ENCODE measurements around the gene MALSU1. TPM values are rescaled to one million over a fixed set of nuclear protein-coding genes. Genes with fewer than 3 reads are reported as not detected.

Gene MALSU1
- total RNA-seq, 1 donor from 2014 or later: 85.9 TPM

DNA sequence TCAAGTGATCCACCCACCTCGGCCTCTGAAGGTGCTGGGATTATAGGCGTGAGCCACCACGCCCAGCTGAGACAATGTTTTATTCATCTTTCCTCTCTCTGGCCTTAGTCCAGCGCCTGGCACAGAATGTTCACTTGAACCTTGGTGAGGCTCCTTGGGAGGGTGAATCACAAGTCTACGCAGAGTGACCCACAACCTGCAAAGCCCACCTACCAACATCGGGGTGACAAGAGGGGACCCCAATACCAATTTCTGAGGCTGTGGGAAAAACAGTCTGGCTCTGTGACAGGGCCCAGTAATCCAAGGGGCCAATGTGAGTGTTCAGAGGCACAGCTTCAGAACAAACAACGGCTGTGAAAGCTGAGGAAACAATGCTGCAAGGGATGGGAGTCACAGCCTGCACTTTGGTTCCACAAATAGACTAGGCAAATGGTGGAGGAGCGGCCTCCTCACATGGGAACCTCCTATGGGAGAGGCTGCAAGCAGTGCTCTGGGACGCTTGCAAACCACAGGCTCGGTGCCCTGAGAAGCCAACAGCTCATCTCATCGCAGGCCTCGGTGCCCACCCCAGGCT lies 5.6 kb upstream of the MALSU1 start:
- Histone ChIP-seq H3K4me1 (peaks cover 17% of the 10 kb centered on the region), H3K27me3 (ENCODE audit: low read depth) (peaks cover 6% of the 10 kb centered on the region), H3K36me3 (no peaks in the 10 kb centered on the region), H3K9me3 (replicated peaks) (no peaks in the 10 kb centered on the region), H3K27ac (replicated peaks) (no peak overlapping the region), H3K4me3 (no peak overlapping the region)
- TF ChIP-seq, protein P1, sequence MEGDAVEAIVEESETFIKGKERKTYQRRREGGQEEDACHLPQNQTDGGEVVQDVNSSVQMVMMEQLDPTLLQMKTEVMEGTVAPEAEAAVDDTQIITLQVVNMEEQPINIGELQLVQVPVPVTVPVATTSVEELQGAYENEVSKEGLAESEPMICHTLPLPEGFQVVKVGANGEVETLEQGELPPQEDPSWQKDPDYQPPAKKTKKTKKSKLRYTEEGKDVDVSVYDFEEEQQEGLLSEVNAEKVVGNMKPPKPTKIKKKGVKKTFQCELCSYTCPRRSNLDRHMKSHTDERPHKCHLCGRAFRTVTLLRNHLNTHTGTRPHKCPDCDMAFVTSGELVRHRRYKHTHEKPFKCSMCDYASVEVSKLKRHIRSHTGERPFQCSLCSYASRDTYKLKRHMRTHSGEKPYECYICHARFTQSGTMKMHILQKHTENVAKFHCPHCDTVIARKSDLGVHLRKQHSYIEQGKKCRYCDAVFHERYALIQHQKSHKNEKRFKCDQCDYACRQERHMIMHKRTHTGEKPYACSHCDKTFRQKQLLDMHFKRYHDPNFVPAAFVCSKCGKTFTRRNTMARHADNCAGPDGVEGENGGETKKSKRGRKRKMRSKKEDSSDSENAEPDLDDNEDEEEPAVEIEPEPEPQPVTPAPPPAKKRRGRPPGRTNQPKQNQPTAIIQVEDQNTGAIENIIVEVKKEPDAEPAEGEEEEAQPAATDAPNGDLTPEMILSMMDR (IDR thresholded peaks at IDR 0.05; ENCODE audit: borderline replicate concordance): no peak
- no peak for DNase-seq
- intact Hi-C loops (cut with micrococcal nuclease): no loop called here

DNA sequence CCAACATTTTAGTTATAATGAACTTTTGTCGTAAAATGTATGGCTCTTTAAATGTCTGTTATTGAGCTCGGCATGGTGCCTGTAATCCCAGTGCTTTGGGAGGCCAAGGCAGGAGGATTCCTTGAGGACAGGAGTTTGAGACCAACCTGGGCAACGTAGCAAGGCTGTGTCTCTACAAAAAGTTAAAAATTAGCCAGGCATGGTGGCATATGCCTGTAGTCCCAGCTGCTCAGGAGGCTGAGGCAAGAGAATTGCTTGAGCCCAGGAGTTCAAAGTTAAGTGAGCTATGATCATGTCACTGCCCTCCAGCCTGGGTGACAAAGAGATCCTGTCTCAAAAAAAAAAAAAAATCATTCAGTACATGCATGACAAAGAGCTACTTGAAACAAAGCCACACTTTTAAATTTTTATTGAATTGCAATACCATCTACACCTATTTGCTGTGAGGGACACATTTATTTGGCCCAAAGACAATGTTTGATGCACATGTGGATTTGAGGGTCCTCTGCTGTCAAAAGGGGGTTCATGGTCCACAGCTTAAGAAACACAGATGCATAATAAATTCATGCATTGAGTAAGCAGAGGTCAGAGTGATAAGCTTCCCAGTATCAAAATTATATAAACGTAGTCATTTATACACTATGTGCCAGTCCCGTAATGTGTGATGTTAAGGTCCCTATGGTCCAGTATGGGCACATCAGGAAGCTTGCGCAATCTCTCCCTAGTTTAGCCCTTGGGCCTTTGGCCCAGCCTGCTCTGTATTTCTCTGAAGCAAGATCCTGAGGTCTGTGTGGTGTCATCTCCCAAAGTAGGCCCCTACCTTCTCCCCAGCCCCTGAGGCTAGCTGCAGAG lies 4.4 kb upstream of the MALSU1 start:
- Histone ChIP-seq H3K27me3 (ENCODE audit: low read depth) (peaks cover 6% of the 10 kb centered on the region), H3K9me3 (replicated peaks) (no peaks in the 10 kb centered on the region), H3K4me1 (peaks cover 24% of the 10 kb centered on the region), H3K27ac (replicated peaks) (no peak overlapping the region), H3K36me3 (no peaks in the 10 kb centered on the region), H3K4me3 (no peak overlapping the region)
- intact Hi-C loops (cut with micrococcal nuclease): no loop called here
- TF ChIP-seq, protein P1 (IDR thresholded peaks at IDR 0.05; ENCODE audit: borderline replicate concordance): no peak
- DNase-seq: no peak

DNA sequence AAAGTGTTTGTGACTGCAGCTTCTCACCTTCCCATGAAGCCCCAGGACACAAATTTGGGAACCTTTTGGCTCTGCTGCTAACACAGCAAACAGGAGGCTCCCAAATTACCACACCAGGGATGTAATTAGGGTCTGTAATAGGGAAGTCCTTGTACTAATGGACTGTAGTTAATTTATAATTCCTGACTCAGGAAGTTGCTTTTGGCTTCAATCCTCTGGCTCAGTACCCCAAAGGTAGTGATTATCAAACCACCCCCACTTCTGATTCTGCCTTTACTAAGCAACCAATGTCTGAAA lies 3.8 kb upstream of the MALSU1 start:
- no peak overlapping the region for H3K4me3 ChIP-seq
- intact Hi-C loops (cut with micrococcal nuclease): no loop called here
- peaks cover 30% of the 10 kb centered on the region for H3K4me1 ChIP-seq
- TF ChIP-seq, protein P1 (IDR thresholded peaks at IDR 0.05; ENCODE audit: borderline replicate concordance): no peak
- H3K9me3 ChIP-seq (replicated peaks): no peaks in the 10 kb centered on the region
- H3K36me3 ChIP-seq: no peaks in the 10 kb centered on the region
- H3K27ac ChIP-seq (replicated peaks): no peak overlapping the region
- no peak for DNase-seq
- H3K27me3 ChIP-seq (ENCODE audit: low read depth): peaks cover 6% of the 10 kb centered on the region

DNA sequence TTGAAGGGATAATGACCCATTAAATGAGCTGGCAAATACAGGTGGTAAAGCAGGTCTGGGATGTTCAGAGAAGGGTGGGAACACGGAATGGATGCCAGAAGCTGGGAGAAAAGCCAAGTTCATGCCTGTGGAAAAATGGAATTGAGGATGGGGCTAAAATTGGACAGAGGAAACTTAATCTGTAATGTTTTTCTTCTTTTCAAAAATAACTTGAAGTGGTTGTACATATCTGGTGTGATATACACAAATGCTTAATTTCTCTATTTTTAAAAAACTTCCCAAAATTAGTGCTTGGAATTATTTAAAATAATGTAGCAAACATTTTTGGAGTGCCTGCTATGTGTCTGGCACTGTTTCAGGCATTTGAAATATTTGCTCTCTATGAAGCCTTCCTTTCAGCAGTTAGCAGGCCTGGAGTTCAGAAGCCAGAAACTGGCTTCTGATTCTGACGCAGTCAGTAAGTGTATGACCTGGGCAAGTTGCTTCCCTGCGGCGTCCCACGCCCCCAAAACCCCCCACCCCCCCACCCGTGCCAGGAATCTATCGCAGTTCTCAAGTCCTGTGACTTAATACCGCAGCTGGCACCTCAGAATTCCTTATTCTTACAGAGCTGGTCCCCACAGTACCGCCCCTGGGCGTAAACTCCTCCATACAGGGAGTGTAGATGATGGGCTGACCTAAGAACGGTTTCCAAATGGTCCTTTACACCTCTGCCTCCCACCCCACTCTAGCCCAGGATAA lies 828 bp upstream of the MALSU1 start:
- H3K27ac ChIP-seq (replicated peaks): peak overlapping the region; percentile 79
- TF ChIP-seq, protein P1 (IDR thresholded peaks at IDR 0.05; ENCODE audit: borderline replicate concordance): no peak
- intact Hi-C loops (cut with micrococcal nuclease): no loop called here
- peaks cover 50% of the 10 kb centered on the region for H3K4me1 ChIP-seq
- DNase-seq: no peak
- H3K4me3 ChIP-seq: peak overlapping the region; percentile 88
- peaks cover 15% of the 10 kb centered on the region for H3K36me3 ChIP-seq
- H3K9me3 ChIP-seq (replicated peaks): no peaks in the 10 kb centered on the region
- peaks cover 6% of the 10 kb centered on the region for H3K27me3 ChIP-seq (ENCODE audit: low read depth)

DNA sequence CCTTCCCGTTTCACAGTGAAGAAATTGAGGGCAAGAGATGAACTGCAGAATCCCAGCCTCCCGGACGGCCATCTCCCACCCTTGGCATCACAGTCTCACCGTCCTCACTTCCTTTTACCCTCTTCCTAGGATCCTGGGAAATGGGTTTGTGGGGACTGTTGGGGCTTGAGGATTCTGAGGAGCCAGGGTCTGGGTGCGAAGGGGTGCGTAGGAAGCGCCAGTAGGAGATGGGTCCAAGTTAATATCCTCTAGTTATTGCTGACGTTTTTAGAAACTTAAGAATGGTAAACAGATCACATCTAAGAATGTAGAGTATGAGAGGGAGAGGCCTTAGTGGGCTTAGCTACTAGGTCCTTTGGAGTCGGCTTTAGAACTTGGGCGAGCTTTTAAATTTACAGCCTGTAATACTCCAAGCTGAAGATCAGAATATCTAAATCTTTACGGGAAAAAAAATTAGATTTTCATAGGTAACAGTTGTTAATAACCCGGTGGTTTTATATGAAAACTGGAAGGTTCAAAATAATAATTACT lies 696 bp downstream of the MALSU1 start:
- no peaks in the 10 kb centered on the region for H3K9me3 ChIP-seq (replicated peaks)
- peaks cover 63% of the 10 kb centered on the region for H3K4me1 ChIP-seq
- H3K36me3 ChIP-seq: peaks cover 18% of the 10 kb centered on the region
- TF ChIP-seq, protein P1 (IDR thresholded peaks at IDR 0.05; ENCODE audit: borderline replicate concordance): no peak
- no peak for DNase-seq
- H3K27me3 ChIP-seq (ENCODE audit: low read depth): no peaks in the 10 kb centered on the region
- intact Hi-C loops (cut with micrococcal nuclease): no loop called here
- H3K27ac ChIP-seq (replicated peaks): peak overlapping the region; percentile 79
- peak overlapping the region; percentile 88 for H3K4me3 ChIP-seq
